HG03442 (cell line): ENCODE results near the gene ZNF660.
"Not testable (repeated sequence)": the region's sequence is repeated elsewhere in the genome, so short reads cannot be mapped to it uniquely, and the experiment has no call there.

ENCODE experiments used
- ATAC-seq: cut with Tn5 transposase; IDR thresholded peaks from one replicate; pipeline ENCODE4 v1.9.1; 2021; ENCODE audit warnings: mild to moderate bottlenecking, moderate library complexity; ENCODE audit not compliant: unreplicated experiment

The ZNF660 gene

DNA sequence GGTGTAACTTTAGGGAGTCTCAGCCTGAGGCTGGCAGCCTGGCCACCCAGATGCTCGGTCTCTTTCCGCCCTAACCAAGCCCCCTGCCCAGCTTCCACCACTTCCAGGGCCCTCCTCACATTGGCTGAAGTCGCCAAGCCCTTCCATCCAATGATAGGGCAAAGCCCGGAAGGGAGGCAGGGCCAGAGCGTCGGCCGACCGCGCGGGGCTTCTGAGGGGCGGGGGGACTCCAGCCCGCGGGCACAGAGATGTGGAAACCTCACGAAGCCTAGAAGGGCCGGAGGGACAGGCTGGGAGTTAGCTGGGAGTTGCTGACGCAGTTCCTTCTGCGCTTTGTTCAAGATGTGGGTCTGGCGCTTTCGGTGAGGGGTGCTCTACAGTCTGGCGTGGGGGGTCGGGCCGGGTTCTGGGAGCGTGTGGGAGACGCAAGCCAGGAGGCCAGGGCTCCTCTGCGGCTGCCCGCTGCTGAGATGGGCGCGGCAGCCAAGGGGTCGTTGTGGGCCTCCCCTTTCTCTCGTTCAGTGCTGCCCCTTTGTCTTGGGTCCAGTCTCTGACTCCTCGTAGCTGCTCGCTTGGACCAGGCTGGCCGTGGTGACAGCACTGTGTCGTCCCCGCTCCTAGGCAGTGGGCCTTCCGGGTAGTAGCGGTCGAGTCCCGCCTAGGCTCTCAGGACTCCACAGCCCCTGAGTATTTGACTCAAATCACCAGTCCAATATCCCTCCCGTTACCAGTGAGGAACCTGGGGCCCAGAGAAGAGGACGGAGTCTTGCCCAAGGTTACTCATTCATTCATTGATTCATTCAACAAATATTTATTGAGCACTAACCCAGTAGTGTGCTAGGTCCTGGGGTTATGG lies at the start of gene ZNF660:
Gene ZNF660 (plus strand): TSS at position 319 of the 856 bp plus-strand sequence. CDS start 9,230 bp downstream, outside the sequence.
- no peak for ATAC-seq

DNA sequence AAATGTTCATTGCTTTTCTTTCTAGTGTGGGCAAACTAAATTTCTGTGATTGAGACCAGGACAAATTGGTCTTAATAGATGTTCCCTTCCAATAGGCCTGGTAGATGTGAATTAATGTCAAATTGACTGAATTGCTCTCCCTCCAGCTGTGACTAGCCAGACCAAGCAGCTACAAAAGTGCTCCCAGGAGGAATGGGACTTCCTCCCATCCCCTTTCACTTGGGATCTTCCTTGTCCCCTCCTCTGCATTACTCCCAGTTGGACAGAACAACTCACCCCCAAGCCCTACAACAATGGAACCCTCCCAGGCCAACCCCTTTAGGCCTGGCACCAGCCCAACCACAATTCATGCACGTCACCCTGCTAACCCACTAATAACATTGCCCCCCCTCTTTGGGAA lies 49.4 kb upstream of the ZNF660 start:
- no peak for ATAC-seq

DNA sequence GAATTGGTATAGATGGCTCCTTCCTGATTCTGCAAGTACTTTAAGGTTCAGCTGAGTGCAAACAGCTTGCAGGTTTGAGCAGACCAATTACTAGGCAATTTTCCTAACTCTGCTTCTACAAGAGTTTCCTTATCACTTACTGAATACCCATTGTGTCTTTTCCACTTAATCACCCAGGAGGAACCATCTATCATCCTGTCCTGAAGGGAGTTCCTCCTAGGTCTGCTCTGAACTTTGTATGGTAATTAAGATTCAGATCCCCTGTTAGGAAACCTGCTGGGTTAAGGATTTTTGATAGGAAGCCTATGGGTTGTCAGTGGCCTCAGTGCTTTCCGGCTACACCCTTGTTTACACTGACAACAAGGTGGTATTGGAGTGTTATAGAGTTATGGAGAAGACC lies 40.0 kb upstream of the ZNF660 start:
- ATAC-seq: not testable (repeated sequence)

DNA sequence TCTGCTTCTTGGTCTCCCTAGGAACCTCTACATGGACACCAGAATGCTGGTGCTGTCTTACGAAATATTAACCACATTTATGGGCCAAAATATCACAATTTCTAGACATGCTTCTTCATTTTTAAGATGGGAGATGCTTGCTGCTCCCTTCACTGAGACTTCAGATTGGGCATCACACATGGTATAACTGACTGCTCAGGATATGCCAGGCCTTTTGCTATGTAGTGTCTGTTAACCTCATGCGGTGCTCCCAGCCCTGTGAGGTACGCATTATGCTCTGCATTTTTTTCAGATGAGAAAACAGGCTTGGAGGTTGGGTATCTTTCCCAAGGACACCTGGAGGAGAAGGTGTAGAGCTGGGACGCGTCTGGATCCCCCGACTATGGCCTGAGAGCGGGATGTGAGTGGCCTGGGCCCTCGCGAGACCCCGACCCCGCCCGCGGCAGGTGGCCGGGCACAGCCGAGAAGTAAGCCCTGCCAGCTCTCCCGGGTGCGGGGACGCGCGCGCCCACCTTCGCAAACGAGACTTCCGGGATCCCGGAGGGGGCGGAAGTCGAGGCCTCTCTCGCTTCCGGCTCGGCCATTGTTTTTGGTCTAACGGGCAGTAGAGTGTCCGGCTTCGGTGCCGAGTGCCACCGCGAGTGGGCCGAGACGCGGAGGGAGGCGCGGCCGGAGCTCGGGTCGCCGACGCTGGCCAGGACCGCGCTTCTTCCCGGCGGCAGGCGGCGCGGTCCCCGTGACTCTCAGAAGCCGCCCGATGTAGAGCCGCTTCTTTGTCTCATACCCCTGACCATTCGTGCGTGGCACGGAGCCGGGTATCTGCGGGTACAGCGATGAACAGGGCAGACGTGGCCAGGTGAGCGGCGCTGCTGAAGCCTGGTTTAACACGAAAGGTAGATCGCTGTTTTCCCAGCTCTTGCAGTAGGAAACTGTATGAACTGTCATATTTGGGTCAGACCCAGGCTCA lies 29.9 kb upstream of the ZNF660 start, which contains the start of gene ZKSCAN7:
Gene ZKSCAN7 (plus strand): TSS at position 568 of the 967 bp plus-strand sequence. CDS start 1,855 bp downstream, outside the sequence.
- ATAC-seq: peak; percentile 74

DNA sequence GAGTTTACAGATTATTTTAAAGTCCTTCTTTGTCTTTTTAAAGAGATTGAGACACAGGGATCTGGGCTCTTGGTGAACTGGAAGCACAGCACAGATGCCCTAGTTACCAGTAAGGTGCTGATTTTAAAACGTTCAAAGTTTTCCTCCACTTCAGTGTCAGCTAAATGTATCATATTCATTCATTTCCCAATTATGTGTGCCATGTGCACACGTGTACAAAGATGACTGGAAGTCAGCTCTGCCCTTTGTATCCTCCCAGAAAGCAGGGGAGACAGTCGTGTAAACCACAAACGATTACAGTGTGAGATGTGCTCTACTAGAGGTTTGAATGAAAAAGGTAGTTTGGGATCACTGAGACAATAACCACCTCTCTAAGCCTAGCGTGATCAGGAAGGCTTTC lies 29.0 kb upstream of the ZNF660 start:
- no peak for ATAC-seq

DNA sequence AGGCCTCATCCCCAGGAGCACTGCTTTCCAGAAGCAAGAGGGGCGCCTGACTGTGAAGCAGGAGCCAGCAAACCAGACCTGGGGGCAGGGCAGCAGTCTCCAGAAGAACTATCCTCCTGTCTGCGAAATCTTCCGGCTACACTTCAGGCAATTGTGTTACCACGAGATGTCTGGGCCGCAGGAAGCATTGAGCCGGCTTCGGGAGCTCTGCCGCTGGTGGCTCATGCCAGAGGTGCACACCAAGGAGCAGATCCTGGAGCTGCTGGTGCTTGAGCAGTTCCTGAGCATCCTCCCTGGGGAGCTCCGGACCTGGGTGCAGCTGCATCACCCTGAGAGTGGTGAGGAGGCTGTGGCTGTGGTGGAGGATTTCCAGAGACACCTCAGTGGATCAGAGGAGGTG lies 27.7 kb upstream of the ZNF660 start:
- ATAC-seq: no peak

DNA sequence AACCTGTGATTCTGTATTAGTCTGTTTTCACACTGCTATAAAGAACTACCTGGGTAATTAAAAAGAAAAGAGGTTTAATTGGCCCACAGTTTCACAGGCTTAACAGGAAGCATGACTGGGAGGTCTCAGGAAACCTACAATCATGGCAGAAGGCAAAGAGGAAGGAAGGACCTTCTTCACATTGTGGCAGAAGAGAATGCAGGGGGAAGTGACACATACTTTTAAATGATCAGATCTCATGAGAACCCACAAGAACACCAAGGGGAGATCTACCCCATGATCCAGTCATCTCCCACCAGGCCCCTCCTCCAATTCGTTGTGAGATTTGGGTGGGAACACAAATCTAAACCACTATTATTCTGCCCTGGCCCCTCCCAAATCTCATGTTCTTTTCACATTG lies 23.7 kb upstream of the ZNF660 start:
- no peak for ATAC-seq

DNA sequence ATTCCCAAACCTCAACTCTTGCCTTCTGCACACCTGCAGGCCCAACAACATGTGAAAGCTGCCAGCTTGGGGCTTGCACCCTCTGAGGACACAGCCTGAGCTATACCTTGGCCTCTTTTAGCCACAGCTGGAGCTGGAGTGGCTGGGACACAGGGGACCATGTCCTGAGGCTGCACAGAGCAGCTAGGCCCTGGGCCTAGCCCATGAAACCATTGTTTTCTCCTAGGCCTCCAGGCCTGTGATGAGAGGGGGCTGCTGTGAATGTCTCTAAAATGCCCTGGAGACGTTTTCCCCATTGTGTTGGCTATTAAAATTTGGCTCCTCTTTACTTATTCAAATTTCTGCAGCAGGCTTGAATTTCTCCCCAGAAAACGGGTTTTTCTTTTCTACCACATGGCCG lies 22.6 kb upstream of the ZNF660 start:
- no peak for ATAC-seq

DNA sequence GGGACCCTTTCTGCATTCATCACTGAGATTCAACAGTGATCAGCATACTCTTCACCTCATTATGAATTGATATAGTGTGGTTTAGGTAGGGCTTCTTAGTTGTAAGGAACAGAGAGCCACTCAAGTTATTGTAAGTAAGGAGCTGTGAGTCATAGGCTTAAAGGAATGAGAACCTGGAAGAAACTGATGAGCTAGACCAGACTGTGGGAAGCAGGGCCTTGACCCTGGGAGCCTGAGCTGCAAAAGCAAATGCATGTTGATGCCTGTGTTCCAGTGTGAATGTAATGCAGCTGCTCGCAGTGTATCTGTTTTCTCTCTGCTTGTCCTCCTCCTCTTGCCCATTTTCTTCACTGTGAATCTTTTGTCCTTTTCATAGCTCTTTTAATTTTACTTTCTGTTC lies 16.2 kb upstream of the ZNF660 start:
- no peak for ATAC-seq

DNA sequence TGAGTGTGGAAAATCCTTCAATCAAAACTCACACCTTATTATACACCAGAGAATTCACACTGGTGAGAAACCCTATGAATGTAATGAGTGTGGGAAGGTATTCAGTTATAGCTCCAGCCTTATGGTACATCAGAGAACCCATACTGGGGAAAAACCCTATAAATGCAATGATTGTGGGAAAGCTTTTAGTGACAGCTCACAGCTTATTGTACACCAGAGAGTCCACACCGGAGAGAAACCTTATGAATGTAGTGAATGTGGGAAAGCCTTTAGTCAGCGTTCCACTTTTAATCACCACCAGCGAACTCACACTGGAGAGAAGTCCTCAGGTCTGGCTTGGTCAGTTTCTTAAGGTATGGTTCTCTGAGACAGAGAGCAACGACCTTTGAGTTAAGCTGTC lies 13.7 kb upstream of the ZNF660 start:
- ATAC-seq: no peak

DNA sequence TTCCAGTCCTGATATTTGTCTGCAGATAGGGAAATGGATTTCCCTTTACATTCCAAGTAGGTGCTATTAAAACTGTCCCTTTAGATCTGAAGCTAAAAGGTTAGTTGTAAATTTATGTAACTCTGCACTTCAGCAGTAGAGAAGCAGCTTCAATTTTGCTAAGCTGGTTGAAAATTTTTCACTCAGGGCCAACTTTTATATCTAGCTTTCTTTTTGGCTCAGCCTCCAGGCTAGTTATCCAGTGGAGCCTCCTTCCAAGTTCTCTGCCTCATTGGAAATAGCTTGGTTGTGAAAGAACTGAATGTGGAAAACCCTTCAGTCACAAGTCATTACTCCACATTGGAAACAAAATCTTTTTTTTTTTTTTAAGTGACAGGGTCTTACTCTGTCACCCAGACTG lies 8.2 kb upstream of the ZNF660 start:
- no peak for ATAC-seq

DNA sequence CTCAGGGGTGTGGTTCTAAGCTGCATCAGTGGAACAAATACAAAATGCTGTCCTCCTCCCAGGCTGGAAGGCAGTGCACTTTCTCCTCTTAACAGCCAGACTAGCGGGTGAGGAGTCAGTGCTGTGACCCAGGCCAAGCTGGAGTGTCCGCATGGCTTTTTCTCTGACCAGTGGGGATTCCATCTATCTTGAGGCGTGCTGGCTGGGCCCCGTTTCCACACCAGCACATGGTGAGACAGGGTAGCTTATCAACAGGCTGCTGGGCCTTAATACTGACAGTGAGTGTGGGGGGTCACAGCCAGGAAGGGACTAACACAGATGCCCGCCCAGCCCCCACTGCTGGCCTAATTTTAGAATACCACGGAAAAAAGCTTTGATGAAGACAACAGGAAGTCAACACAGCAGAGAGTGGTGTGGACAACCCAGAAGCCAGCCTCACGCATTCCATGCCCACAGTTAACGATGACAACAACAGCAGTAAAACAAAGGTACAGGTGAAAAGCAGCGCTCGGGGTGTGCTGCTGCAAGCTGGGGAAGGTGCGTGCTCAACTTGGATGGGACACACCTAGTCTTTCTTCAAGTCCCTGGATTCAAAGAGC lies 7.3 kb upstream of the ZNF660 start:
- ATAC-seq: not testable (repeated sequence)

DNA sequence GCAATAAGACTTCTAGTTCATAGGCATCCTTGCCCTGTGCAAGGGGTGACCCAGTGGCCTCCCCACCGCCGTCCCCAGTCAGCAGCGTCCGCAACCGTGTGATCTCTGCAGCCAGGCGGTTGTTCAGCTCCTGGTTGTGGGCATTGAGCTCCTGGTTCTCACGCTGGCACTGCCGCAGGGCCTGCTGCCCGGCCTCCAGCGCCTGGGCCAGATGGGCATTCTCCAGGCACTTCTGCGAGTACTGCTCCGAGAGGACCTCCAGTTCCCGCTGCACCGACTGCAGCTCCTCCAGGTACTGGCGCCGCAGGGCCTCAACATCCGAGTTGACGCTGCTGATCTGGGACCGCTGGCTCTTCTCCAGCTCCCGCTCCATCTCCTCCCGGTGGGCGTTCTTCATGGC lies 6.4 kb upstream of the ZNF660 start:
- ATAC-seq: not testable (repeated sequence)

DNA sequence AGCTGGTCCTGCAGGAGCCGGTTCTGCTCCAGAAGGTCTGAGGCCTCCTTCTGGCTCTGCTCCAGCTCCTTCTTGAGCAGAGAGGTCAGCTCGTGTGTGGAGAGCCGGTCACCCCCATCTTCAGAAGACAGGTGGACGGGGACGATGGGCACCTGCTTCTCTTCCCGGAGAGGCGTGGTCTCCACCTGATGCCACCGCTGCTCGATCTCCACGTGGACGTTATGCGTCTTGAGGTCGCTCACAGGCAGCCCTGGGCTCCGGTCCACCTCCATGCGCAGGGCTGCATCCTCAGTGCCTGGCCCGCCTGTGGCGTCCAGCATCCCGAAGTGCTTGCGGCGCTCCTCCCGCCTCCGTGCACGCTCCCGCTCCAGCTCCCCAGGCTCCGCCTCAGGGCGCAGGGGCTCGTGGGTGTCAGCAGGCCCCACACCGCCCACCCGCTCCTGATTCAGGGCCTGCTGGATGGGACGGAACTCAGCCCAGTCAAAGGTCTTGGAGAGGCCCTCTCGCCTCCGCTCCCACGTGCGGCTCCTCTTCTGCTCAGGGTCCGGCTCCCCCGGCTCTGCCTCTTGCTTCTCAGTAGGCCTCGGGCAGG lies 5.7 kb upstream of the ZNF660 start:
- not testable (repeated sequence) for ATAC-seq

DNA sequence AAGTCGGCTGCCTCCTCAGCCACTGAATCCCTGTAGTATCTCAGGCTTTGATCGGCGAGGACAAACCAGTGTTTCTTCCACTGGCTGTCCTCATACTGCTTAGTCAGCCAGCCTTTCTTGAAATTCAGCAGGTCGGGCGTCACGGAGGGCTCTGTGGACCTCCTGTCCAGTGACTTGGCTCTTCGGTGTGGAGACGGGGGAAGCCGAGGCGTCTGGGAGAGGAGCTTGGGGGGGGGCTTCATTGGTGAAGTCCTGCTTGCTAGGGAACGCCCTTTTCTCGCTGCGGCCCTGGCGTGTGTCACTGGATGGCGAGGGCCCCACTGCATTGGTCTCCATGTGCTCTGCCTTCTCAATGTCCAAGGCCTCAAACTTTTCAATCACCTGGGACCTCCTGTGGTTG lies 5.0 kb upstream of the ZNF660 start:
- ATAC-seq: not testable (repeated sequence)

DNA sequence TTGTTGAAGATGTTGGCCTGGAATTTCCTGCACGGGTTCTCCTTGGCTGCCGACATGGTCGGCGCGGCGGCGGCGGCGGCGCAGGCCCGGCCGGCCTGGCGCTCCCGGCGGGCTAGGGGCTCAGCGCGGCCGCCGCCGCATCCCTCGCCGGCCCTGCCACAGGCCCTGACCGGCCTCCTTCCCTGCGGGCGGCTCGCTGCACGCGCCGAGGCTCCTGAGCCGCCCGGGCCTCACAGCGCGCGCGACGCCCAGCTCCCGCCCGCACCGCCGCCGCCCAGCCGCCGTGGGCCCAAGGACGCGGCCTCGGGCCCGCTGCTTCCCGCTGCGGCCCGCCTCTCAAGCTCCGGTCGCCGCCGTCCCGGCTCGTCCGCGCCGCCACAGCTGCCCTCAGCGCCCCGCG lies 3.8 kb upstream of the ZNF660 start:
- not testable (repeated sequence) for ATAC-seq

DNA sequence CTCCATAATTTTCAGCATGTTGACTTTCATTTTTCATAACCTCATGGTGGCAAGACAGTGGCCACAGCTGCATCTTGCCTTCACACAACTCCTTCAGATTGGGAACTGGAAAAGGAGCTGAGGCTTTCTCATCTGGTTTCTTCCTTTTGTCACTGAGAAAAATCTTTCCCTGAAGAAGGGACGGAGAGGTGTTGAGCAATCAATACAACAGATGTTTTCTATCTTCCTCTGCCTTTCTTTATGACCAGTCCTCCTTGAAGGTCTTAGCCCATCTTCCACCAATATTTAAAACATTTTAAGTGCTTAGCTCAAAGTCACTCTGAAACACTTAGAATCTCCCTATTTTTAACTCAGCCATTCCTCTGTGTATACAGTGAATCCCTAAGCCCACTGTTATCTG lies 11.9 kb downstream of the ZNF660 start:
- no peak for ATAC-seq

DNA sequence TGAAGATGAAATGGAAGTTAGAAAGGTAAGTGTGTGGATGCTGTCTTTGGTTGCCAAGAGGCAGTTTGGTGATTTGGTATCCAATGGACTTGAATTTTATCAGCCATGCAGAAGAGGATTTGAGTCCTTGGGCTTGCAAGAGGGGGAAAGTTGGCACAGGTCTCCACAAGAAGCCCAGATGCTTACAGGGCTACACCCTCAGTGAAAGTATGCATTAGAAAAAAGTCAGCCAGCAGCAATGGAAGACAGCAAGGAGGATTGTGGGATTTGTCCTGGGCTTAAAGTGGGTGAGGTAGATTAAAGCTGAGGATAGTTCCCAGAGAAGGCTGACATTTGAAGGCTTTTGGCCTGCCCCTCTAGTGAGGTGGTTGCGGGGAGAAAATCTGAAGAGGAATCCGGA lies 17.0 kb downstream of the ZNF660 start:
- ATAC-seq: no peak

DNA sequence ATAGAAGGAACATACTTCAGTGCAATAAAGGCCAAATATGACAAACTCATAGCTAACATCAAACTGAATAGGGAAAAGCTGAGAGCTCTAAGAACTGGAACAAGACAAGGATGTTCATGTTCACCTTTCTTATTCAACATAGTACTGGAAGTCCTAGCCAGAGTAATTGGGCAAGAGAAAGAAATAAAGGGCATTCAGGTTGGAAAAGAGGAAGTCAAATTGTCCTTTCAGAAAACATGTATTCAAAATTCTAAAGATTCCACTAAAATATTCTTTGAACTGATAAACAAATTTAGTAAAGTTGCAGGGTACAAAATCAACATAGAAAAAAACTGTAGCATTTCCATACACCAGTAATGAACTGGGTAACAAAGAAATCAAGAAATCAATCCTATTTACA lies 27.9 kb downstream of the ZNF660 start:
- ATAC-seq: no peak

DNA sequence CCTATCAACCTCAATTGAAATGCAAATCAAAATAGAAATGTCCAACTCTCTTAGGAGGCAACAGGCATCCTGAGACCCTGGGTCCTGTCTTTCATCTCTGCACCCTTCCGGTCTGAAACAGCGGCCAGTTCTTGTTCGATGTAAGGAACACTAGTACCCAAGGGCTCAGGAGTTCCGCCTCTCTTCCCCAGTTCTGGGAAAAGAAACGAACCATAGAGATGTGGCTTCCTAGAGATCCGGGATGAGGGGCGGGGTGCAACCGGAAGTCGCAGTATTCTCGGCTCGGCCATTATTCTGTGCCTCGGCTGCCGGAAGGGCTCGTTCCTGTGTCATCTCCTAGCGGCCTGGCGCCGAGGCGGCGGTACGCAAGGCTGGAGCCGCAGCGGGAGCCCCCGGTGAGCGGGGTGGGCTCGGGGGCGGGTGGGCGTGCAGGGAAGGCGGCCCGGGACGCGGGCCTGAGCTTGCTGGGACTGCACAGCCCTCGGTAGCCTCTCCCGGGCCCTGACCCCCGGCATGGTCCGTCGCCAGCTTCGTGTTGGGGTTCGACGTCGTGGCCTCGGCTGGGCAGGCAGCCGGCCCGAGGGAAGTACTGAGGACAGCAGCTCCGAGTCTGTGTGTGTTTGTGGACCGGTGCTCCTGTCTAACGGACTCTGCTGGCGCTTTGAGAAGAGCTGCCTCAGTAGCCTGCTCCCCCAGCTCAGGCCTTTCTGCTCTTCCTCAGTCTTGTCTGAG lies 40.2 kb downstream of the ZNF660 start, which contains the start of gene ZNF197:
Gene ZNF197 (plus strand): TSS at position 288 of the 732 bp plus-strand sequence. CDS start 4,119 bp downstream, outside the sequence.
- peak; percentile 86 for ATAC-seq
